ENCODE measurements around the gene ACOT11. TPM values are rescaled to one million over a fixed set of nuclear protein-coding genes. Genes with fewer than 3 reads are reported as not detected.
"Not testable (repeated sequence)": the region's sequence is repeated elsewhere in the genome, so short reads cannot be mapped to it uniquely, and the experiment has no call there.

The ACOT11 gene
- total RNA-seq: 1 to 10 TPM; 1.0 to 1.2 TPM

DNA sequence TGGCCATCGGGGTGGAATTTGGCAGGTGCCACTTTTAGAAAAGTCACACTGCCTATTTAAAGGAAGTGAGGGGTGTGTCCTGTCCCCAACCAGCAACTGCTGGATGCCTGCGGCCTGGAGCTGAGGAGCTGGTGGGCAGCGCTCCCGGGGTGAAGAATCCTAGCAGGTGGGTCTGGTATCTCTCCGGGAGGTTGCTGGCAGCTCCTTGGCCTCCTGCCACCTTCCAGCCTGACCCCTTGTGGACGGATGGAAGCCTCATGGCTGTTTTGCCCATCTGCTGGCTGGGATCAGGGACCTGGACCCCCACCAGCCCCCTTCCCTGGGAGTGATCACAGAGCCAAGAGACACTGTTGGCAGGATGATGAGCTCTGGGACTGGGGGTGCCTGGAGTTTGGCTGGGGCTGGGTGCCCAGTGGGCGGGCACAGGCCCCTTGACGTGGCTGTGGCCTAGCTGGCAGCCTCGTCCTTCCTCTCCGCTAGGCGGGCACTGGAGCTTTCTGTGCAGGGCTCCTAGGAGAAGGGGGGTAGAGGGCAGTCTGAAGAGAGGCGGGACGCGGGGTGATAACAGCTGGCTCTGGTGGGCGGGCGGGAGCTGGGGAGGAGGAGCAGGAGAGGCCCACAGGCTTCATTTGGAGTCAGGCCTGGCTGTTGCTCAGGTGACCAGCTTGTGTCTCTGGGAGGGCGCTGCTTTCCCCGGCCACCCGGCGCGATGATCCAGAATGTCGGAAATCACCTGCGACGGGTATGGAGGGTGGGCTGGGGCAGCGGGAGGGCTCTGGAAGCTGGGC lies at the start of gene ACOT11:
Gene ACOT11, plus strand, starts transcription at position 628 of the 788 bp plus-strand sequence. Its CDS starts 82 bp downstream, at position 710.
- POLR2A ChIA-PET: no interaction called here
- H3K36me3 Mint-ChIP-seq: no peaks in the 10 kb centered on the region
- H3K4me1 Mint-ChIP-seq: peaks cover 7% of the 10 kb centered on the region
- peaks cover 8% of the 10 kb centered on the region for H3K27me3 Mint-ChIP-seq
- no peaks in the 10 kb centered on the region for H3K9me3 Mint-ChIP-seq
- no peak for DNase-seq
- ATAC-seq (ENCODE audit: low read depth): no peak
- no peak within 1 kb of the TSS for H3K4me3 Mint-ChIP-seq
- H3K27ac Mint-ChIP-seq: no peak within 1 kb of the TSS

DNA sequence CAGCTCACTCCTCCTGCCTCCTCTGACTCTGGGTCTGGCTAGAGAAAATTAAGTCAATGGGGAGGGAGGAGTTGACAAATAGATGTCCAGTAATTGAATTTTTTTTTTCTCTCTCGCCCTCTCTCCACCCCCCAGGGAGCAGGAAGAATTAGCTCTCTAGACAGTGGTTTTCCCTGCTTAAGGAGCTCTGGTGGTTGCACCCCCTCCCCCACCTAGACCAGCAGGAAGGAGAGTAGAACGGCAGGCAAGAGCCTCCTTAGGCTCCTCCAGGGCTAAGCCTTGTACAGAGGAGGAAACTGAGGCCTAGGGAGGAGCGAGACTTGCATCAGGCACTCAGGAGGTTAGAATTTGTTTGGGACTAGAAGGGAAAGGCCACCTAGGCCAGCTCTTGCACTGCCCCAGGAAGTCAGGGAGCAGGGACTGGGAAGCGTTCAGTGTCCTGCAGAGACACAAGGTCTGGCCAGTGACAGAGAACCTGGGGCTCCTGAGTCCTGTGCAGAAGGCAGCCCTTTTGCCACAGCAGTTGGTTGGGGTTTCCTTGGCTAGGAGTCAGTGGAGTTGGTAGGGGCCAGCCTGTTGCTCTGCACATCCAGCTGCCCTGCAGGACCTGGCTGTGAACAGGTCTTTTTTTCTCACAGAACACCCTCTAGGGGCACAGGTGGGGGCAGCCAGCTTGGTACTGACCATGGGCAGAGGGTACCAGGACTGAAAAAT lies 49.5 kb upstream of the ACOT11 start:
- Mint-ChIP-seq H3K36me3 (no peaks in the 10 kb centered on the region), H3K27me3 (peaks cover 52% of the 10 kb centered on the region), H3K4me3 (peak overlapping the region; percentile 76), H3K9me3 (no peaks in the 10 kb centered on the region), H3K27ac (no peak overlapping the region), H3K4me1 (peaks cover 13% of the 10 kb centered on the region)
- POLR2A ChIA-PET: no interaction called here
- no peak for DNase-seq
- no peak for ATAC-seq (ENCODE audit: low read depth)

DNA sequence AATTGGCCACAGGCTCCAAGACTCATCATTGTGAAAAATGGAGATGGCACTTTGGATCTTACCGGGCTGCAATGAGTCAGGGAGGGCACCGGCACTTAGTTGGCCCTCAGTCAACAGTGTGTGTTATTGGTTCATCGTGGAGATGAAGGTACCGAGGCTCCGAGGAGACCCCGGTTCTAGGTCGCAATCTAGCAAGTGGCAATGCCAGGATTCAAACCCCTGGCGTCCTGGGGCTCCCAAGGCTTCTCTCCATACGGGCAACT lies 49.0 kb upstream of the ACOT11 start:
- Mint-ChIP-seq H3K4me1 (peaks cover 13% of the 10 kb centered on the region), H3K27me3 (peaks cover 53% of the 10 kb centered on the region), H3K9me3 (no peaks in the 10 kb centered on the region), H3K36me3 (no peaks in the 10 kb centered on the region), H3K27ac (no peak overlapping the region), H3K4me3 (peak overlapping the region; percentile 76)
- POLR2A ChIA-PET: no interaction called here
- ATAC-seq (ENCODE audit: low read depth) (peak; percentile 7), DNase-seq (no peak)

DNA sequence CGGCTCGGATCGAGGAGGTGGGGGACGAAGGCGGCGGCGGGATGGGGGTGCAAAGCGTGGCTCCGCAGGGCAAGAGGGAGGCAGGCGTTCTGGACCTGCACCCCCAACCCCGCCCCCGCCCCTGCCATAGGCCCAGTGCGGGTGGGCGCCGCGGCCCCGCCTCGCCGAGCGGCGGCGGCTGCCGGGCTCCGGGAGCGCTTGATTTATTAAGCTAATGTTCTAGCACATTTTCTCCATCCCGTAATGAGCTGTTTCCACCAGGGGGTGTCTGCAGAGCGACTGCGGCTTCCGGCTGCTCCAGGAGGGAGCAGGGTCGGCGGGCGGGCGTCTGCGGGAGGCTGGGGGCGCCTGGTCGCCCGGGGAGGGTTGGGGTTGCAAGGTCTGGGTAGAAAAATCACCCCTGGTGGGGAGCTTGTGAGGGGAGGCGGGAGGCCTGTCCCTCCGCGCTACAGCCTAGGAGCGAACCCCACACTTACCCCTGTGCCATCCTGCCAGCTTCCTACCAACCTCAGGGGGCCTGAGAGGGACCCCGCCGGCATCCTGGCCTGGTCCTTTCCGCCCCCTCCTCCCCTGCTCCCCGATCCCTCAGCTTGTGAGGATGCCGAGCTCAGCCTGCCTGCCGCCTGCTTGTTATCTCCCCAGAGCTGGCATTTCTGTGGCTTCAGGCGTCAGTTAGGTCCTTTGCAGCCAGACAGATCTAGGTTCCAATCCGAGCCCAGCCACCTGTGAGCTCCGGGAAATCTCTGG lies 48.5 kb upstream of the ACOT11 start:
- Mint-ChIP-seq H3K4me1 (peaks cover 13% of the 10 kb centered on the region), H3K36me3 (no peaks in the 10 kb centered on the region), H3K4me3 (peak overlapping the region; percentile 76), H3K27me3 (peaks cover 53% of the 10 kb centered on the region), H3K27ac (no peak overlapping the region), H3K9me3 (no peaks in the 10 kb centered on the region)
- POLR2A ChIA-PET: interaction anchor here (0.6 kb wide), 1 partner anchor 260 kb away, joined by 3 read pairs; no protein-coding TSS in a partner anchor
- DNase-seq (peak; percentile 64), ATAC-seq (ENCODE audit: low read depth) (peak; percentile 85)

DNA sequence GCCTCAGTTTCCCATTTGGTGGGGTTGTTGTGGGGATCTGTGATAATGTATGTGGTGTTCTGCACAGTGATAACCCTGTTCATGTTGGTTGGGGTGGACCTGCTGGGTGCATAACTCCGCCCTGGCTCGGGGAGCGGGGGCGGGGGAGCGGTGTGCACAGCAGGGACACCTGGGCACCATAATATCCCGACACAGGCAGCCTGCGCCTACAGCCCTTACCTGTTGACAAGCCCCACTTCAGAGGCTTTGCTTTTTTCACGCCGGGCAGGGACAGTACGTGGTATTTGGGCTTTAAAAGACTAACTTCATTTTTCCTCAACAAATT lies 48.0 kb upstream of the ACOT11 start:
- H3K27ac Mint-ChIP-seq: no peak overlapping the region
- H3K36me3 Mint-ChIP-seq: no peaks in the 10 kb centered on the region
- no peaks in the 10 kb centered on the region for H3K9me3 Mint-ChIP-seq
- ATAC-seq (ENCODE audit: low read depth) (no peak), DNase-seq (no peak)
- H3K4me3 Mint-ChIP-seq: peak overlapping the region; percentile 55
- peaks cover 53% of the 10 kb centered on the region for H3K27me3 Mint-ChIP-seq
- peaks cover 13% of the 10 kb centered on the region for H3K4me1 Mint-ChIP-seq
- POLR2A ChIA-PET: interaction anchor here (0.6 kb wide), 1 partner anchor 259 kb away, joined by 3 read pairs; no protein-coding TSS in a partner anchor

DNA sequence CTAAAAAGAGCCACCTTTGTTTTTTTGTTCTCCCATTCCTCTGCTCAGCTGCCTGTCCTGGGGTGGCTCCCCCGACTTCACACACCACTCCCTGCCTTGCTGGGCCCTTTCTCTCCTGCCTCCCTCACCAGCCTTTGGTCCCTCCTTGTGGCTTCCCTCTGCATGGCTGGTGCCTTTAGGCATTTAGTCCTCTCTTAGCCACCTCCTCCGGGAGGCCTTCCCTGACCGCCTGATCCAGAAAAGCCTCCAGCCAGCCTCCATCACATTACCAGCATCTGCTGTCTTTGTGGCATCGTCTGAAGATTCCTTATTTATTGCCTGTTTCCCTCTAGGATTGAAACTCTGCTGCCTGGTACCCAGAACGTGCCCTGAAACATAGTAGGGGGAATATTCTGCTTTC lies 46.2 kb upstream of the ACOT11 start:
- DNase-seq (no peak), ATAC-seq (ENCODE audit: low read depth) (no peak)
- Mint-ChIP-seq H3K9me3 (no peaks in the 10 kb centered on the region), H3K4me3 (no peak overlapping the region), H3K4me1 (peaks cover 13% of the 10 kb centered on the region), H3K27ac (no peak overlapping the region), H3K36me3 (no peaks in the 10 kb centered on the region), H3K27me3 (peaks cover 45% of the 10 kb centered on the region)
- POLR2A ChIA-PET: no interaction called here

DNA sequence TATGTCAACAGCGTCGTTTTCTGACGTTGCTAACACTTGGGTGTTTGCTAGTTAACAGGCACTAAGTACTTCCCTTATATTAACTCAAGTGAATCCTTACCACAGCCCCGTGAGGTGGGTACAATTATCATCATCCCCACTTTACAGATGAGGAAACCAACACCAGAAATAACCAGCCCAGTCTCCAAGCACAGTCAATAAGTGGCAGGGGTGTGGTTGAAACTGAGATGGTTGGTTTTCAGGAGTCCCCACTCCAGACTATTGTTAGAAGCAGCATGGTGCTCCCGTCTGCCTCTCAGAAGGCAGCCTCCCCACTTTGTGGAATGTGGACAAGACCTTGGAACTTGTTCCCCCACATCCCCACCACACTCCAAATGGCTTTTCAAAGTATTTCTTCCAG lies 45.7 kb upstream of the ACOT11 start:
- Mint-ChIP-seq H3K4me3 (no peak overlapping the region), H3K9me3 (no peaks in the 10 kb centered on the region), H3K27ac (no peak overlapping the region), H3K36me3 (no peaks in the 10 kb centered on the region), H3K4me1 (peaks cover 13% of the 10 kb centered on the region), H3K27me3 (peaks cover 41% of the 10 kb centered on the region)
- DNase-seq (no peak), ATAC-seq (ENCODE audit: low read depth) (no peak)
- POLR2A ChIA-PET: no interaction called here

DNA sequence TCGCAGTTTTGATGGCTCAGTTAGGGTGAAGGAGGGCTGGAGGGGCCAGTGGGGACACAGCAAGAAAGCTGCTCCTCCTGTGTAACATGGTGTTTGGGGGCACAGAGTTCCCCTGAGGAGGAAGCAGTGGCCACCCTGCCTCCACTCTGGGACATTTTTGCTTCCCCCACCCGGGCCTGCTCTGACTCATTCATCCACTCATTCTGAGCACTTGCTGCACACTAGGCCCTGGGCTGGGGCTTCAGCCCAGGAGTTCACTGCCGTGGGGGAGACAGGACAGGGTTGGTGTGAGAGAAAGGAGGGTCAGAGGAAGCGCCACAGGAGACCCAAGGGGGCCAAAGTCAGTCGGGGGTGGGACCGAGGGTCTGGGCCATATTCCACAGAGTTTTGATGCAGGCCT lies 41.4 kb upstream of the ACOT11 start:
- Mint-ChIP-seq H3K9me3 (no peaks in the 10 kb centered on the region), H3K27me3 (peaks cover 13% of the 10 kb centered on the region), H3K36me3 (no peaks in the 10 kb centered on the region), H3K27ac (no peak overlapping the region), H3K4me3 (no peak overlapping the region), H3K4me1 (peaks cover 5% of the 10 kb centered on the region)
- POLR2A ChIA-PET: no interaction called here
- ATAC-seq (ENCODE audit: low read depth): no peak
- DNase-seq: no peak

DNA sequence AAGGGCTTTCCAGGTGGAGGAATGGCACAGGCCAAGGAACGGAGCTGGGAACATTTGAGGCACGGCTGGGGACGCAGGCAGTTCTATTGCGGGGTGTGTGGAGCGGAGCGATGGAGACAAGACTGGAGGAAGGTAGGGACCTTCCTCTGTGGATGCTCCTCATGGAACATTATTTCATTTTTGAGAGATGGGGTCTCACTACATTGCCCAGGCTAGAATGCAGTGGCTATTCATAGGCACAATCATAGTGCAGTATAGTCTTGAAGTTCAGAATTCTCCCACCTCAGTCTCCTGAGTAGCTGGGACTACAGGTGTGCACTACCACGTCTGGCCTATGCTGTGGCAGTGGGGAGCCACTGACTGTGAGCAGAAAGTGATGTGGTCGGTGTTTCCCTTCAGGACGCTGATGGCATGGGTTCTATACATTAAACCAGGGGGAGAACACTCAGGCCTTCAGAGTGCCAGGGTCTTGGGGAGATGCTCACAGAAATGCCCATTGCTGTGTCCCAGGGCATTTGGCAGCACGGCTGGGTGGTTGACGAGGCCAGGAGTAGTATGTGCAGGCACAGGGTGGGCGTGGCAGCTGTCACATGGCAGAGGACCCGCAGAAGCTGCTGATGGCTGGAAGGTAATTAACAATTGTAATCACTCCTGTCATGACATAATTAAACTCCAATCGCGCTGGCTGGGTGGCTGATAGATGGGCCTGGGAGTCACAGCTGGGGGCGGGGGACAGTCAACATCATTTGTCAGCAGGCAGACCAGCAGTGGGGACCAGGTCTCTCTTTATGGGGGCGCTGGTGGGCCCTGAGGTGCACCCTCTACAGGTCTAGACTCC lies 40.8 kb upstream of the ACOT11 start:
- POLR2A ChIA-PET: no interaction called here
- no peaks in the 10 kb centered on the region for H3K9me3 Mint-ChIP-seq
- peaks cover 7% of the 10 kb centered on the region for H3K27me3 Mint-ChIP-seq
- peaks cover under 1% of the 10 kb centered on the region for H3K4me1 Mint-ChIP-seq
- no peaks in the 10 kb centered on the region for H3K36me3 Mint-ChIP-seq
- DNase-seq (no peak), ATAC-seq (ENCODE audit: low read depth) (no peak)
- H3K27ac Mint-ChIP-seq: no peak overlapping the region
- H3K4me3 Mint-ChIP-seq: no peak overlapping the region

DNA sequence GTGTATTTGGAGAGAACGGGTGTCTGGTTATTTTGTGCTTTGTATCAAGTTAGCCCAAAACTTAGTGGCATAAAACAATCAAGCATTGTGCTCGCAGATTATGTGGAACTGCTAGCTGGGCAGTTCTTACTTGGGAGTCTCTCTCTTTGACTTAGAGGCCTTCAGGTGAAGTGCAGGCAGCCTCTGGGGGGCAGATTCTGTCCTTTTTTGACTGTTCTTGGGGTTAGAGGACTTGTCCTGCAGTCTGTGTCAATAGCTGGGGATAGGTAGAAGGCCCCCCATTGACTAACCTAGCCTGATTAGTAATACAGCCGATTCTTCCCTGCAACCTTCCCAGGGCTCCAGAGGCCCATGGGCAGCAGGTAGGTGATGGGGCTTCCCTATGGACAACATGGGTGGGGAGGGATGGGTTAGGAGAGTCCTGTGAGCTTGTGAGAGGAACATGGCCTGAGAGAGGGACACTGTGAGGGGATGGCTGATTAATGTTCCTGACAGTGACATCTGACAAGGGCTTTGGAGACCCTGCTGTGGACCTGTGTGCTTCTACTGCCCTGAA lies 37.2 kb upstream of the ACOT11 start:
- H3K4me3 Mint-ChIP-seq: no peak overlapping the region
- no peak for DNase-seq
- peaks cover 9% of the 10 kb centered on the region for H3K27me3 Mint-ChIP-seq
- no peak overlapping the region for H3K27ac Mint-ChIP-seq
- no peak for ATAC-seq (ENCODE audit: low read depth)
- H3K4me1 Mint-ChIP-seq: no peaks in the 10 kb centered on the region
- H3K36me3 Mint-ChIP-seq: no peaks in the 10 kb centered on the region
- POLR2A ChIA-PET: no interaction called here
- no peaks in the 10 kb centered on the region for H3K9me3 Mint-ChIP-seq

DNA sequence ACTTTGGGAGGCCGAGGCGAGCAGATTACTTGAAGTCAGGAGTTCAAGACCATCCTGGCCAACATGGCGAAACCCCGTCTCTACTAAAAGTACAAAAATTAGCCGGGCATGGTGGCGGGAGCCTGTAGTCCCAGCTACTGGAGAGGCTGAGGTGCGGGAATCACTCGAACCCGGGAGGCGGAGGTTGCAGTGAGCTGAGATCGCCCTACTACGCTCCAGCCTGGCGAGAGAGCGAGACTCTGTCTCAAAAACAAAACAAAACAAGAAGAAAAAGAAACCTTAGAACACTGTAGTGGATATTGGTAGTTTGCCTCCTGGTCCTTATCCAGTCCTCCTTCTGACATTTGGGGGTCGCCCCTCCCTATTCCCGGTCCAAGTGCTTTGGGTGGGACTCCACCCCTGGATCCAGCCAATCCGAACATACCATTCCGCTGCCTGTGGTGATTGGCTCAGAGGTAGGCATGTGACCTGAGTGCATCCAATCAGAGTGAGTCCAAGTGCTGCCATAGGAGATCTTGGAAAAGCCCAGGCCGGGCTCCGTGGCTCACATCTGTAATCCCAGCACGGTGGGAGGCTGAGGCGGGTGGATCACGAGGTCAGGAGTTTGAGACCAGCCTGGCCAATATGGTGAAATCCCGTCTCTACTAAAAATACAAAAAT lies 34.0 kb upstream of the ACOT11 start:
- DNase-seq; H3K9me3 Mint-ChIP-seq; H3K27me3 Mint-ChIP-seq; H3K27ac Mint-ChIP-seq; H3K36me3 Mint-ChIP-seq; ATAC-seq (ENCODE audit: low read depth); POLR2A ChIA-PET; H3K4me1 Mint-ChIP-seq; H3K4me3 Mint-ChIP-seq: not testable (repeated sequence)

DNA sequence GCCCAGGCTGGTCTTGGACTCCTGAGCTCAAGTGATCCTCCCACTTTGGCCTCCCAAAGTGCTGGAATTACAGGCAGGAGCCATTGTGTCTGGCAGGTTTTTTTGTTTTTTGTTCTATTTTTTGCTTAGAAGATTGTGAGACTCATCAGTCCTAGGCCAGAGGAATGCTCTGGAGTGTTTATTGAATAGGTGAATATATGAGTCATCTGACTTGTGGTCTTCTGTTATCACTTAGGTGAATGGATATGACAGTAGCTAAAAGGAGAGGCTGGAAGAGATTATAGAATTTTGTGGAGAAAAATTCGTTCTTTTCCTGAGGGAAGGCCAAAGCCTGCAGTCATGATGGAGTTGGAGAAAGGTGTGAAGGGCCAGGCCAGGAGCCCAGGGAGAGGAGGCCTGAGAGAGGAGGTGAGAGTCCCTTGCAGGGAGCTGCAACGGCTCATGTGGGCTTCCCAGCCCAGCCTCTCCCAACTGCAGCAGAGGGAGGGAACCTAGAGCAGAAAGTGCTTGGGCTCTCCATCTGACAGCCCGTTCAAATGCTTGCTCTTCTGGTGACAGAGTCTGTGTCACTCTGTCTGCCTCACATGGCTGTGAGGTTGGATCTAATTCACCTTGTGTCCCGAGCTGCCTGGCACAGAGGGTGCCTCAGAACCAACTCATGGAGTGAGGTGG lies 31.6 kb upstream of the ACOT11 start:
- no peak for ATAC-seq (ENCODE audit: low read depth)
- no peaks in the 10 kb centered on the region for H3K4me1 Mint-ChIP-seq
- H3K36me3 Mint-ChIP-seq: no peaks in the 10 kb centered on the region
- no peak overlapping the region for H3K27ac Mint-ChIP-seq
- peaks cover 8% of the 10 kb centered on the region for H3K27me3 Mint-ChIP-seq
- no peak for DNase-seq
- POLR2A ChIA-PET: no interaction called here
- H3K4me3 Mint-ChIP-seq: no peak overlapping the region
- H3K9me3 Mint-ChIP-seq: no peaks in the 10 kb centered on the region
